H1 (cell line): Measurements from ENCODE around the gene FAM219A. TPM values are rescaled to one million over a fixed set of nuclear protein-coding genes. Genes with fewer than 3 reads are reported as not detected.

Experiments
- CBX5 ChIP-seq: fragments of 300-800, 300-1000 bp; sonication (generic); IDR thresholded peaks from 2 replicates; pipeline ENCODE4 v1.7.1; 2016; ENCODE audit warnings: antibody characterized with exemption, low read length, low read depth
- SAP30 ChIP-seq: fragments of 300-600 bp; sonication (generic); IDR thresholded peaks from 2 replicates; pipeline ENCODE4 v1.7.1; 2012; ENCODE audit warnings: low read length, moderate library complexity, mild to moderate bottlenecking, inconsistent platforms; ENCODE audit not compliant: insufficient read depth, insufficient replicate concordance
- polyA plus RNA-seq, 7 experiments: library from polyadenylated mRNA; depleted of rRNA in 3 of 7; stranded (reverse) in 5 of 7; unstranded in 2 of 7; fragments of >200 nt in 5 of 7; fragments of 200-250 nt in 2 of 7; gene quantifications; 1 replicate in 5 of 7; 2 replicates in 1 of 7; 4 replicates in 1 of 7; pipeline versions ENCODE4 v1.2.1 to v1.2.3, GENCODE V29; 2011 to 2013; ENCODE audit warnings: missing spikeins in 2 of 7, mixed read lengths in 2 of 7
- total RNA-seq: library from RNA; stranded (reverse); fragmentation: NEBNext Ultra II Directional; extraction: Animal tissue kit (Norgen Biotek cat#: 25700); gene quantifications from 2 replicates; pipeline ENCODE4 v1.2.1, GENCODE V29; 2021

FAM219A gene
- total and polyA plus RNA-seq, 2 of the 8 experiments (the other 6 are each of a cell fraction or from before 2014, with no cell fraction given): 7.7 to 10.4 TPM

GRCh38 chr9:34419716-34420504 lies 38.5 kb downstream of the FAM219A start (continued):
- TF ChIP-seq SAP30: no peak
- no peak for TF ChIP-seq CBX5
